Measurements from ENCODE around the gene SURF4.
"Not testable (repeated sequence)": the region's sequence is repeated elsewhere in the genome, so short reads cannot be mapped to it uniquely, and the experiment has no call there.

Gene SURF4

GRCh38 chr9:133331641-133332380, 44.0 kb downstream of the SURF4 start:
- no peak for DNase-seq

- no peak for DNase-seq
Measured at GRCh38 chr9:133331221-133331620, 44.6 kb downstream of the SURF4 start.

- DNase-seq = not testable (repeated sequence)
Measured at GRCh38 chr9:133329306-133330156, 46.3 kb downstream of the SURF4 start.

- no peak for DNase-seq
Measured at GRCh38 chr9:133327834-133328484, 47.9 kb downstream of the SURF4 start.

- DNase-seq = not testable (repeated sequence)
Measured at GRCh38 chr9:133327021-133327420, 48.8 kb downstream of the SURF4 start.

GRCh38 chr9:133323991-133324703, 51.7 kb downstream of the SURF4 start:
- no peak for DNase-seq

GRCh38 chr9:133323211-133323610, 52.6 kb downstream of the SURF4 start:
- no peak for DNase-seq

- no peak for DNase-seq
Measured at GRCh38 chr9:133322701-133323100, 53.2 kb downstream of the SURF4 start.

- no peak for DNase-seq
Measured at GRCh38 chr9:133321411-133321935, 54.4 kb downstream of the SURF4 start.

GRCh38 chr9:133320421-133320881, 55.4 kb downstream of the SURF4 start:
- no peak for DNase-seq

GRCh38 chr9:133317551-133317950, 58.3 kb downstream of the SURF4 start:
- not testable (repeated sequence) for DNase-seq

GRCh38 chr9:133315997-133316396, 59.9 kb downstream of the SURF4 start:
- DNase-seq = no peak
